ENCODE data around the gene SORCS1.

The SORCS1 gene

GRCh38 chr10:106919871-106920282 lies 244.6 kb downstream of the SORCS1 start:
- H3K9me3 ChIP-seq (ENCODE audit: control insufficient read depth, insufficient read depth, low read length): no peaks in the 10 kb centered on the region
- no peaks in the 10 kb centered on the region for H3K9me2 ChIP-seq (replicated peaks; ENCODE audit: control insufficient read depth, low read length)
- no peak overlapping the region for H3K4me3 ChIP-seq (ENCODE audit: low read length)
- H3K27me3 ChIP-seq (ENCODE audit: control insufficient read depth, low read length): no peaks in the 10 kb centered on the region
- TF ChIP-seq CTCF (IDR thresholded peaks at IDR 0.05; ENCODE audit: low read depth, low read length, poor library complexity, severe bottlenecking) (no peak), EZH2phosphoT487 (IDR thresholded peaks at IDR 0.05; ENCODE audit: borderline replicate concordance, low read length) (no peak)
- H3F3A ChIP-seq (ENCODE audit: control insufficient read depth, insufficient read depth): no peaks in the 10 kb centered on the region
- H3K27ac ChIP-seq (ENCODE audit: low read depth, low read length): no peak overlapping the region
- no peak overlapping the region for H3K4me2 ChIP-seq (ENCODE audit: low read length)
- no peaks in the 10 kb centered on the region for H4K20me1 ChIP-seq (ENCODE audit: control insufficient read depth, insufficient read depth, low read depth, low read length)
- no peaks in the 10 kb centered on the region for H3K36me3 ChIP-seq (ENCODE audit: control insufficient read depth, low read length)
- H3K4me1 ChIP-seq (ENCODE audit: control insufficient read depth, low read length): no peaks in the 10 kb centered on the region
- H3K79me2 ChIP-seq (ENCODE audit: control insufficient read depth, low read length): no peaks in the 10 kb centered on the region

GRCh38 chr10:106917452-106918055 lies 247.0 kb downstream of the SORCS1 start:
- no peaks in the 10 kb centered on the region for H3F3A ChIP-seq (ENCODE audit: control insufficient read depth, insufficient read depth)

GRCh38 chr10:106914016-106914415 lies 250.5 kb downstream of the SORCS1 start:
- no peak overlapping the region for H3K27ac ChIP-seq (ENCODE audit: low read depth, low read length)
- H3K4me3 ChIP-seq (ENCODE audit: low read length): no peak overlapping the region
- H3K79me2 ChIP-seq (ENCODE audit: control insufficient read depth, low read length): no peaks in the 10 kb centered on the region

More at GRCh38 chr10:106917452-106918055, 247.0 kb downstream of the SORCS1 start:
- H3K9me3 ChIP-seq (ENCODE audit: control insufficient read depth, insufficient read depth, low read length): no peaks in the 10 kb centered on the region
- no peaks in the 10 kb centered on the region for H3K79me2 ChIP-seq (ENCODE audit: control insufficient read depth, low read length)
- H3K36me3 ChIP-seq (ENCODE audit: control insufficient read depth, low read length): no peaks in the 10 kb centered on the region
- no peak overlapping the region for H3K27ac ChIP-seq (ENCODE audit: low read depth, low read length)
- no peak overlapping the region for H3K4me2 ChIP-seq (ENCODE audit: low read length)
- H4K20me1 ChIP-seq (ENCODE audit: control insufficient read depth, insufficient read depth, low read depth, low read length): no peaks in the 10 kb centered on the region
- H3K4me1 ChIP-seq (ENCODE audit: control insufficient read depth, low read length): no peaks in the 10 kb centered on the region
- H3K4me3 ChIP-seq (ENCODE audit: low read length): no peak overlapping the region
- no peaks in the 10 kb centered on the region for H3K9me2 ChIP-seq (replicated peaks; ENCODE audit: control insufficient read depth, low read length)
- H3K27me3 ChIP-seq (ENCODE audit: control insufficient read depth, low read length): no peaks in the 10 kb centered on the region
- TF ChIP-seq CTCF (IDR thresholded peaks at IDR 0.05; ENCODE audit: low read depth, low read length, poor library complexity, severe bottlenecking) (no peak), EZH2phosphoT487 (IDR thresholded peaks at IDR 0.05; ENCODE audit: borderline replicate concordance, low read length) (no peak)

More at GRCh38 chr10:106914016-106914415, 250.5 kb downstream of the SORCS1 start:
- TF ChIP-seq CTCF (IDR thresholded peaks at IDR 0.05; ENCODE audit: low read depth, low read length, poor library complexity, severe bottlenecking) (no peak), EZH2phosphoT487 (IDR thresholded peaks at IDR 0.05; ENCODE audit: borderline replicate concordance, low read length) (no peak)
- H3K9me2 ChIP-seq (replicated peaks; ENCODE audit: control insufficient read depth, low read length): no peaks in the 10 kb centered on the region
- H4K20me1 ChIP-seq (ENCODE audit: control insufficient read depth, insufficient read depth, low read depth, low read length): no peaks in the 10 kb centered on the region
- H3K4me2 ChIP-seq (ENCODE audit: low read length): no peak overlapping the region
- H3K27me3 ChIP-seq (ENCODE audit: control insufficient read depth, low read length): no peaks in the 10 kb centered on the region
- no peaks in the 10 kb centered on the region for H3K36me3 ChIP-seq (ENCODE audit: control insufficient read depth, low read length)
- no peaks in the 10 kb centered on the region for H3K9me3 ChIP-seq (ENCODE audit: control insufficient read depth, insufficient read depth, low read length)
- no peaks in the 10 kb centered on the region for H3K4me1 ChIP-seq (ENCODE audit: control insufficient read depth, low read length)
- H3F3A ChIP-seq (ENCODE audit: control insufficient read depth, insufficient read depth): no peaks in the 10 kb centered on the region
